Hepatocyte (in vitro differentiated cells): ENCODE results near the gene NEAT1. TPM values are rescaled to one million over a fixed set of nuclear protein-coding genes. Genes with fewer than 3 reads are reported as not detected.

Experiments
- DNase-seq: peaks from one replicate; pipeline ENCODE4 v3.0.0-alpha.2; 2016; ENCODE audit warnings: low spot score
- H2AFZ ChIP-seq: fragments of 200-600 bp; sonication (generic); 2 replicates; pipeline ENCODE4 v1.6.0; 2016; ENCODE audit warnings: antibody characterized with exemption, mild to moderate bottlenecking
- H3K27ac ChIP-seq: fragments of 200-600 bp; sonication (generic); 2 replicates; pipeline ENCODE4 v1.5.1; 2016; ENCODE audit warnings: mild to moderate bottlenecking
- H3K27me3 ChIP-seq: fragments of 200-600 bp; sonication (generic); 2 replicates; pipeline ENCODE4 v1.6.1; 2016
- H3K36me3 ChIP-seq: fragments of 200-600 bp; sonication (generic); replicated peaks from 2 replicates; pipeline ENCODE4 v1.5.1; 2016; ENCODE audit warnings: low read depth; ENCODE audit not compliant: insufficient read depth
- H3K4me1 ChIP-seq: fragments of 200-600 bp; sonication (generic); 2 replicates; pipeline ENCODE4 v1.5.1; 2016; ENCODE audit warnings: mild to moderate bottlenecking, moderate library complexity; ENCODE audit not compliant: insufficient read depth
- H3K4me2 ChIP-seq: fragments of 200-600 bp; sonication (generic); 2 replicates; pipeline ENCODE4 v1.6.0; 2016
- H3K4me3 ChIP-seq: fragments of 200-600 bp; sonication (generic); 2 replicates; pipeline ENCODE4 v1.5.1; 2016; ENCODE audit warnings: mild to moderate bottlenecking
- H3K79me2 ChIP-seq: fragments of 200-600 bp; sonication (generic); 2 replicates; pipeline ENCODE4 v1.6.0; 2017; ENCODE audit warnings: mild to moderate bottlenecking
- H3K9me2 ChIP-seq: fragments of 200-600 bp; sonication (generic); replicated peaks from 2 replicates; pipeline ENCODE4 v1.6.0; 2017; ENCODE audit warnings: mild to moderate bottlenecking; ENCODE audit not compliant: insufficient read depth
- H3K9me3 ChIP-seq: fragments of 200-600 bp; sonication (generic); 2 replicates; pipeline ENCODE4 v1.5.1; 2016; ENCODE audit warnings: low read depth, mild to moderate bottlenecking
- H4K20me1 ChIP-seq: fragments of 200-600 bp; sonication (generic); 2 replicates; pipeline ENCODE4 v1.6.0; 2016; ENCODE audit warnings: mild to moderate bottlenecking; ENCODE audit not compliant: insufficient read depth, poor library complexity, severe bottlenecking
- EZH2 ChIP-seq: fragments of 200-600 bp; sonication (generic); IDR thresholded peaks from 2 replicates; pipeline ENCODE4 v1.6.1; 2016; ENCODE audit warnings: antibody characterized with exemption, mild to moderate bottlenecking, borderline replicate concordance
- EZH2phosphoT487 ChIP-seq: fragments of 200-600 bp; sonication (generic); IDR thresholded peaks from one replicate; pipeline ENCODE4 v1.6.1; 2018; ENCODE audit warnings: antibody characterized with exemption, mild to moderate bottlenecking, low read depth, moderate library complexity; ENCODE audit not compliant: unreplicated experiment, severe bottlenecking
- WGBS: methylation state at CpG from one replicate; pipeline ENCODE4 v1.1.6; 2016; ENCODE audit warnings: low lambda C conversion rate; ENCODE audit errors: missing lambda C conversion rate; 5-methylcytosine and 5-hydroxymethylcytosine counted together
- polyA plus RNA-seq: library from polyadenylated mRNA; unstranded; fragments of >200 nt; fragmentation: Nextera tagmentation; extraction: Ambion mirVana; gene quantifications from 2 replicates; pipeline ENCODE4 v1.2.1, GENCODE V29; 2016
- total RNA-seq: library from RNA; depleted of rRNA; stranded (reverse); fragments of >200 nt; gene quantifications from 2 replicates; pipeline ENCODE4 v1.2.3, GENCODE V29; 2014
- TF ChIP-seq, protein P1 (sequence below): fragments of 200-600 bp; sonication (generic); IDR thresholded peaks from 2 replicates; pipeline ENCODE4 v1.5.1; 2016; ENCODE audit warnings: antibody characterized with exemption, mild to moderate bottlenecking; ENCODE audit not compliant: poor library complexity

Gene NEAT1
- total and polyA plus RNA-seq, 2 experiments from 2014 or later = 130 to 168 TPM

DNA sequence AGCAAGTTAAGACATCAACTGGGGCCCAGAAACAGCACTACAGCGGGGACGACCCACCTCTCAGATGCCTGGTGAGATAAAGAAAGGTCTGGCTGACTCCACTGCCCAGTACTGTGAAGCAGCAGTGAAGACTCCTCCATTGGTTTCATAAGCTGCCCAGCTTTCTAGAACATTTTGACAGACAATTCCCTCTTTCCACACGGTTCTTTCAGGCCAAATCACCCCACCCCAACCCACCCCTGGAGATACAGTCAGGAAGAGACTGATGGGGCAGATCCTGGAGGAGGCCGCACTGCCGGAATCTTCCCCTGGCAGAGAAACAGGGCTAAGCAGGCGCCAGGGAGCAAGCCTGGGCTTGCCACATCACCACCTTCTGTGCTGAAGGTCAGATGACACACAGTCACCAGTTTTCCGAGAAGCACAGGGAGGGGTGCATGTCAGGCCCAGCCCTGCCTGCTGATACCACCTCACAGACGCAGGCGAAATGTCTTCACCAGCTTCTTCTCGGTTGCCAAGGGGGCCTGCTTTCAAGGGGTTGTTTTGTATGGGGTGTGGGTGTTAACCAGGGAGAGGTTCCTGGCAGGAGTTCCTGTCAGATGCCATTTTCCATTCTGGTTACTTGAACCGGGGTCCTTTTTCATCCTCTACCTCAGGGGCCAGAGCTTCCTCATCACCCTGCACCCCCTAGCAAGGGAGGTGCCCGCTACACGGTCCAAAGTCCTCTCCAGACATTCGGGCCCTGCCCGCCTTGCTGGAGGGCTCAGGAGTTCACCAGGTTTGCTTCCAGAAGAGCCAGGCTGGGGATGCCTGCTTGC, 1.4 kb upstream of the NEAT1 start:
- Histone ChIP-seq H3K9me3 (no peaks in the 10 kb centered on the region), H3K4me2 (peak overlapping the region; percentile 91), H3K9me2 (no peaks in the 10 kb centered on the region), H3K36me3 (no peaks in the 10 kb centered on the region), H4K20me1 (peaks cover 34% of the 10 kb centered on the region), H3K27me3 (no peaks in the 10 kb centered on the region), H2AFZ (no peak overlapping the region), H3K4me1 (peaks cover 43% of the 10 kb centered on the region), H3K4me3 (peak overlapping the region; percentile 47), H3K27ac (peak overlapping the region; percentile 100), H3K79me2 (peaks cover 68% of the 10 kb centered on the region)
- DNase-seq = peak; percentile 95
- no peak for TF ChIP-seq EZH2
- TF ChIP-seq, protein P1, sequence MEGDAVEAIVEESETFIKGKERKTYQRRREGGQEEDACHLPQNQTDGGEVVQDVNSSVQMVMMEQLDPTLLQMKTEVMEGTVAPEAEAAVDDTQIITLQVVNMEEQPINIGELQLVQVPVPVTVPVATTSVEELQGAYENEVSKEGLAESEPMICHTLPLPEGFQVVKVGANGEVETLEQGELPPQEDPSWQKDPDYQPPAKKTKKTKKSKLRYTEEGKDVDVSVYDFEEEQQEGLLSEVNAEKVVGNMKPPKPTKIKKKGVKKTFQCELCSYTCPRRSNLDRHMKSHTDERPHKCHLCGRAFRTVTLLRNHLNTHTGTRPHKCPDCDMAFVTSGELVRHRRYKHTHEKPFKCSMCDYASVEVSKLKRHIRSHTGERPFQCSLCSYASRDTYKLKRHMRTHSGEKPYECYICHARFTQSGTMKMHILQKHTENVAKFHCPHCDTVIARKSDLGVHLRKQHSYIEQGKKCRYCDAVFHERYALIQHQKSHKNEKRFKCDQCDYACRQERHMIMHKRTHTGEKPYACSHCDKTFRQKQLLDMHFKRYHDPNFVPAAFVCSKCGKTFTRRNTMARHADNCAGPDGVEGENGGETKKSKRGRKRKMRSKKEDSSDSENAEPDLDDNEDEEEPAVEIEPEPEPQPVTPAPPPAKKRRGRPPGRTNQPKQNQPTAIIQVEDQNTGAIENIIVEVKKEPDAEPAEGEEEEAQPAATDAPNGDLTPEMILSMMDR = no peak
- TF ChIP-seq EZH2phosphoT487 = no peak
- 21% methylated on average over 15 of the region's 15 CpGs for WGBS

- Histone ChIP-seq H3K4me2 (peak overlapping the region; percentile 91), H3K9me3 (no peaks in the 10 kb centered on the region), H3K79me2 (peaks cover 69% of the 10 kb centered on the region), H2AFZ (peak overlapping the region; percentile 32), H4K20me1 (peaks cover 42% of the 10 kb centered on the region), H3K9me2 (no peaks in the 10 kb centered on the region), H3K4me3 (peak overlapping the region; percentile 63), H3K27ac (peak overlapping the region; percentile 100), H3K27me3 (no peaks in the 10 kb centered on the region), H3K4me1 (peaks cover 37% of the 10 kb centered on the region), H3K36me3 (no peaks in the 10 kb centered on the region)
- WGBS = 4% methylated on average over 45 of the region's 68 CpGs
- TF ChIP-seq, protein P1 = peak; percentile 20
- TF ChIP-seq EZH2 = no peak
- TF ChIP-seq EZH2phosphoT487 = no peak
- DNase-seq = peak; percentile 99
Observed at GRCh38 chr11:65421794-65422632, 585 bp upstream of the NEAT1 start.

GRCh38 chr11:65423516-65424204, 1.1 kb downstream of the NEAT1 start:
- H3K4me3 ChIP-seq = peak overlapping the region; percentile 63
- peaks cover 55% of the 10 kb centered on the region for H4K20me1 ChIP-seq
- no peaks in the 10 kb centered on the region for H3K9me2 ChIP-seq
- H3K36me3 ChIP-seq = no peaks in the 10 kb centered on the region
- peak overlapping the region; percentile 100 for H3K27ac ChIP-seq
- peak; percentile 73 for TF ChIP-seq EZH2phosphoT487
- TF ChIP-seq EZH2 = no peak
- 63% methylated on average over 19 of the region's 19 CpGs for WGBS
- H3K4me1 ChIP-seq = peaks cover 22% of the 10 kb centered on the region
- no peak for DNase-seq
- no peaks in the 10 kb centered on the region for H3K9me3 ChIP-seq
- peak overlapping the region; percentile 91 for H3K4me2 ChIP-seq
- peaks cover 69% of the 10 kb centered on the region for H3K79me2 ChIP-seq
- H3K27me3 ChIP-seq = no peaks in the 10 kb centered on the region
- no peak overlapping the region for H2AFZ ChIP-seq
